Stimulated activated CD4-positive, alpha-beta T cell treated with anti-CD3 and anti-CD28 coated beads, Interleukin-2, amount 100 ng/mL, for 24 hours (primary cell): ENCODE measurements around the gene GPC3.
"Not testable (repeated sequence)": the region's sequence is repeated elsewhere in the genome, so short reads cannot be mapped to it uniquely, and the experiment has no call there.

Source experiments
- DNase-seq, 2 donors: peaks; one replicate each; pipeline ENCODE4 v3.0.0-alpha.2; 2020

Gene GPC3

DNA sequence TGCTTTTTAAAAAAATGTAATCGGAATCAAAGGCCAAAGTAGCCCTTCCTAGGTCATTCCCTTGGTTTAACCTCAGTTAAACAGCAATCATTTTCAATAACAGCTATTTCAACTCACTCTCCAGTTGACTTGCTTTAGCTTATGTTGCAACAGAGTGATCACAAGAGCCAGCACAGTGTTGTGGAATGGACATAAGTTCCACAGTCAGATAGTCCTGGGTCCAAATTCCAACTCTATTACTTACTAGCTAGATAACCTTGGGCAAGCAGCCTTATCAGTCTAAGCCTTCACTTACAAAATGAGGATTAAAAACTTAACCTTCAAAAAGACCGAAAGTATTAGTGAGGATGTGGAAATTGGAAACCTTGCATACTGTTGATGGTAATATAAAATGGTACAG lies 9.2 kb upstream of the GPC3 start:
- DNase-seq: no peak

DNA sequence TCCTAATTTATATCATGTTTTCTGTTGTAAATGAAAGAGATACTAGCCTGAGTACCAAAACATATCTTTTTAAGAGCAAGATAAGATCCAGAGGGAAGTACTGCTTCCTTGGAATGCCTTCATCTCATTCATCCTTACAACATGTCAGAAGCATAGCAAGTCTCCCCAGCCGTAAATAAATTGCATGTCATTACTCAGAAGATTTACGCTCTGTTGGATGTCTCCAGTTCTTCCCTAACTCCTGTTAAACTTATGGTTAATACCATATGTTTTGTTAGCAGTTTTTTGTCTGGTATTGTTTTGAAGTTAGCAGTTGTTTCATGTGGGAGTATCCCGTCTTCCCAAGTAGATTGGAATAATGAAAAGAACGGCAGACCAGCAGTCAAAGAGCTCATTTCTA lies 7.5 kb upstream of the GPC3 start:
- DNase-seq: no peak

DNA sequence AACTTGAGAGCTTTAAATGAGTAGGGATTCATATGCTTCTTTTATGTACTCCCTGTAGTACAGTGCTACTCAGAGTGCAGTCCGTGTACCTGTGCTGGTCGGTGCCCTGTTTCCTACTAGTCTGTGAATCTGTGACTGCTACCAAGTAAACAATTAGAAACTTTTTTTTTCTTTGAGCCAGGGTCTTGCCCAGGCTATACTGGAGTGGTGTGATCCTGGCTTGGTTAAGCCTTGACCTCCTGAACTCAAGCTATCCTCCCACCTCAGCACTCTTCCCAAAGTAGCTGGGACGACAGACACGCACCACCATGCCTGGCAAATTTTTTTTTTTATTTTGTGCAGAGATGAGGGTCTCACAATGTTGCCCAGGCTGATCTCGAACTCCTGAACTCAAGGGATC lies 6.4 kb upstream of the GPC3 start:
- no peak for DNase-seq

DNA sequence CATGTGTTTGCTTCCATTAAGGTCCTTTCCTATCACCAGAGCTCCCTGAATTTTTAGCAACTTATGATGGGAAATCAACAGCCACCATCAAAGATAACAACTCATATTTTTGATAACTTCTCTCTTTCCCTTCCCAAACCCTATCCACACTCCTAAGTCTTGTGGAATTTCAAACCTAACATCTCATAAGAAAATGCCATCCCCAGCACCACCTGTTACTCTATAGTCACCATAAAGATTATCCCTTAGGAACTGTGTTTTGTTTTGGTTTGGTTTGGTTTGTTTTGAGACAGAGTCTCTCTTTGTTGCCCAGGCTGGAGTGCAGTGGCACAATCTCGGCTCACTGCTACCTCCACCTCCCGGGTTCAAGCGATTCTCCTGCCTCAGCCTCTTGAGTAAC lies 5.7 kb upstream of the GPC3 start:
- DNase-seq: not testable (repeated sequence)

DNA sequence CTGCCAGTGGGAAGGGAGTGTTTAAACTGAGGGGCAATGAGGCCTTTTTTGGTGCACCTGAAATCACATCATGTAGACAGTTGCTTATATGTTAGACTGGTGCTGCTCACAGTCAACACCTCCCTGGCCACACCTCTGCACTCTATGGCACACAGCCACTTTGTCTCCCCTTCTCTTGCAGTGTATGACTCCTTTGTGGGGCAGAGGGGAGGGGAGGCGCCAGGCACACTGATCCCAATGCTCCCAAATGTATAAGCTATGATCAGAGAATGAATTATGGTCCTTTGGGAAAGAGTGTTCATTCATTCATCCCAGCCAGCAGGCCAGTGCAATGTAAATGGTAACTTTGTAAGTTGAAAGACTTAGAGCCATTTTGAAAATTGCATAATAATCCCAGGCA lies 4.6 kb upstream of the GPC3 start:
- DNase-seq: no peak

DNA sequence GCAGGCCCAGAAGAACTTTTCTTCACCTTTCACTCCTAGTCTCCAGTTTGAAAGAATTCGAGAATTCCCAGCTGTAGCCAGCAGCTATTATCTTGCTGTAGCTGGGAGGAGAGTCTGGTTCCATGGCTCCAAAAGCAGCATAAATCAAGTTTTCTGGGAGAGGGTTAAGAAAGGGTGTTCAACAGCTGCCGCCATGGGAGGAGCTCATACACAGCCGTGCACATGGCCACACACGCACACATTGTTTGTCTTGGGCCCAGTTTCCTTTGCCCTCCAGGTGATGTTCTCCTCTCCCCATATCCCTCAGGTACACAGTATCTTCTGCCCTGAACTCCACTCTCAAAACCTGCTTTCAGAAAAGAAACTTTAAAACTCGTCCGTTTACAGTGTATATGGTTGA lies 4.1 kb upstream of the GPC3 start:
- no peak for DNase-seq

DNA sequence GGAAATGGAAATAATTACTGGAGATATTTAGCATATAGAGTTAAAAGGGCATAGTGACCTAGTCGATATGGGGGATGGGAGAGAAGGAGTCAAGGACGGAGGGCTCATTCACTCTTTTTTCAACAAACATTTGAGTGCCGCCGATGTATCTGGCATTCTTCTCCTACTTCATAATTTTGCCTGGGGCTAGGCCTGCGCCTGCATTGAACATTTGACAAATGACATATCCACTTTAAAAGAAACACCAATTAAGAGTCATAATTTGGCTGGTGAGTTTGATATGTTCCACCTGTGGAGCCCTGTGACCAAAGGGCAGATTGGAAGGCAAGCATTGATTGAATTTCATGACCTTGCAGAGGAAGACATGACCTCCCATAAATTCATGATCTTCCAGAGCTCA lies 2.6 kb upstream of the GPC3 start:
- DNase-seq: no peak

DNA sequence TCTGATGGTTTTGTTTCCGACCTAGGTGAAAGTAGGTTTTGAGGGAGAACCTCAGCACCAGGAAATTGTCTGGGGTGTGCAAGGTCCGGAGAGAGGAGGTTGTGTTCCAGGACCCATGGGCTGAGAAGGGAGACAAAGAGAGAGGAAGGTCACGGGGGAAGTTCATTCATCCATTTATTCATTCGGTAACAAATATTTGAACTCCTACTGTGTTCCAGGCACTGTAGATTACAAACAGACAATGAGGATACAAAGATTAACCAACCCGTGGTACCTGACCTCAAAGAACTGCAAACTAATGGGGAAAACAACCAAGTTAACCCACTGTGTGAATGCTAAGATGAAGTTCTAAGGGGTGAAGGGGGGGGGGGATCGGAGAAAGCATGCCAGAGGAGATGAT lies 1.8 kb upstream of the GPC3 start:
- no peak for DNase-seq

DNA sequence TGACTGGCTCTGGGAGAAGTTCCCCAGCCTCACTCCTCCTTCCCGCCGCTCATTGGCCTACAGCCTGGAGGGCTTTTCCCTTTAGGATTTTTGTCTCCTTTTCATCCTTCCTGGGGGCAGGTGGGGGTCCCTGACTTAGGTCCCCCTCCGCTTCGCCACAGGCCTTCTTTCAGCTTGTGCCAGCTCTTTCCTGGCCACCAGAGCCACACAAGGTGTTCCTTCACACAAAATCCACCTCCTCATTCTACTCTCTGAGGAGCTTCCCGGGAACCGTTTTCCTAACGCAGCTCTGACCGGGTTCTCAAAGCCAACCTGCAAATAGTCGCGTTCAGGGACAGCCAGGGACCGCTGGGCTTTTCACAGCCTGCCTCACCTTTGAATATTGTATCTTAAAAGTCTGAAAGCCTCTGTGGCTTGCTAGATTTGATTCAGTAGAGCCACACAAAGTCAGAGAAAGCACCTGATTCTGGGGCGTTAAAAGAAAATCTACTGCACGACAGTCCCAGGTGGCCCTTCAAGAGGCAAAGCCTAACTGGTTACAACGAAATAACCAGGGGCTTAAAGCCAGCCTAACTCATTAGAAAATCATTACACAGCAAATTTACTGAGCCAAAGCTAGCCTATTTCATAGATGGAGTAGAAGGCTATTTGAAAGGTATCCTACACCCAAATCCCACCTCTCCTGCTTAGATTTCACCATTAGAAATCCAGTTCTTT lies 731 bp upstream of the GPC3 start:
- DNase-seq: no peak

DNA sequence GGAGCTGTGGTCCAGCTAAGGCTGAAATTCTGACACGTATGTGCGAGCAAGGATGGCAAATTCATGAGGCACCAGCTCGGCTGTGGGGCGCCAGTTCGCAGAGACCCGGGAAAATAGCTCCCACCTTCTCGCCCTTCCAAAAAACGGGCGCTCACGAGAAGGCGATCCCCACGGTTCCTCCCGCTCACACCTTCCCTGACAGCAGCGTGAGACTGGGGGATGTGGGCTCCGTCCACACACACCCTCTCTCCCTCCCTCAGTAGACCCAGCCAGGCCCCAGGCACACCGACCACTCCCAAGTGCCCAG lies 584 bp downstream of the GPC3 start:
- DNase-seq: no peak

DNA sequence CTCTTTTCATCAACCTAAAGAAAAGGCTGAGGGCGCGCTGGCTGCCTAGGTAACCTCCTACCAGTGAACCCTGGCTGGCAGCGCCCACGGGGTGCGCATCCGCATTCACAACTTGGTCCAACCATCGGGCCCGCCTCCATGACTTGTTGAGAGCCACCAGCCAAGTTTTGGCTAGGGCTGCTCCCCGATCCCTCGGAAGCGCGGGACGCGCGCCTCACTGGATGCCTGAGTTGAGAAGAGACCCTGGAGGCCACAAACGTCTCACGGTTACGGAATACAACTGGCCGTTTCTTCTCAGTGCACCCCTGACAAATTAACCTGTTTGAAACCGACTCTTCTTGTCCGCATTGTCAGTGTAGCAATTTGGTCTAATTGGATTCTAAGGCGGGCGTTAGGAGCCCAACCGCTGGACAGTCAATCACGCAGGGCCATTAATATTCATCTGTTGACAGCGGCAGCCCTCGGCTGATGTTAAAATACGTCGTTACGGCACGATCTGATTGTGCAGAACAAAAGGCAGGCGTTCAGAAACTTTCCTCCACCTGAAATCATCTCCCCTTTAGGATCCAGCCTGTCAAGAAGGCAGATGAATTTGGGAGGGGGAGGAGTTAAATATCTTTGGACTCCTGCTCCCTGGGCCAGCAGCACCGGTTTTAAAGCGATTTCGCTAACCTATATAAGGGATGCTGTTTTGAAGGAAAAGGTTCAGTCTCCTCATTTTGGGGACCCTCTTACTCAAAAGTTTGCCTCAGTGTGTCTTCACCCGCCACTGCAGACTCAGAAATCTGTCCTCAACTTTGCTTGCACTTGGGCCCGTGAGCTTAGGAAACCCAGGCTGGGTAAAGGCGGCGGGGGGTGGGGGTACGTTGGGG lies 1.2 kb downstream of the GPC3 start:
- peak in 1 of 2 donors; percentile 6 for DNase-seq

DNA sequence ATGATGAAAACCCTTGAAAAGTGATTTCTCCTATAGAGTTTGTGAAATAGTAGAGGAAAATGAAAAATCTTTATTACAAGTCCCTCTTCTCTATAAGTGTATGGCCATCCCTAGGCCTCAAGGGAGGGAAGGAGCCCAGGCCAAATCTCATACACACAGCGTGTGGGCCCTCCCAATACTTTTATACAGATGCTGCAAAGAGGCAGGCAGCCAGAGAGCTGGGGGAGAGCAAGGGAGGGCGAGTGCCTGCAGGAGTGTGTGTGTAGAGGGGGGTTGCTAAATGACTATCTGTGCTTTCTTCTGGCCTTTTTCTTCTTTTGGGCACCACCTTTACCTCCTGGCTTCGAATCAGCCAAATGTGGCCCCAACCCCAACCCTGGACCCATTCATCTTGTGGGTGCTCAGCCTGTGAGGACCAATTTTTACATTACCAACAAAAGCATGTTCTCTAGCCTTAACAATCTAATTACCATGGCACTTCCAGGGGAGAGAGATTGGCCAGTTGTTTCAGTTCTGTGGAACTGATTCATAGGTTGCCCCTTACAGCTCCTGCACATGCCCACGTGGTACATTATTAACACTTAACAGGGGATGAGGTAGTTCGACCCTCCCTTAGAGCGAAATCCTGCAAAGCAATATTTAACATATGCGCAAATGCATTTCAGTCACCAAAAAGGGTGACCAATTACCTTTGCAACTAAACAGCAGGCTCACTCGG lies 2.0 kb downstream of the GPC3 start:
- no peak for DNase-seq

DNA sequence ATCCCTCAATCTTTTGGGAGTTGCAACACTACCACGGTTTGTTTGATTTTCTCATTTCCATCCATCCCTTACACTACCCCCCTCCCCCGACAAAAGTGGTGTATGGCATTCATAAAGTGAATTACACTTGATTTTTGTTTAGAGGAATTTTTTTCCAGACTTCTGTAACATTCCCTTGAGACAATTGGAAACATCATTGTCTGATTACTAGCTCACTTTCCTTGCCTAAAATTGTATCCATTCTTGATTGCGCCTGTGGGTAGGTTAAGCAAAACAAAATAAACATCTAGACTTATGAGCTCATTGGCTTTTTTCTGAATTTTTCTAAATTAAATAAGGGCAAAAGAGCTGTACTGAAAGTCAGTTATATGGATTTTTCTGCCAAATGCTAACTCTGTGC lies 3.5 kb downstream of the GPC3 start:
- no peak for DNase-seq

DNA sequence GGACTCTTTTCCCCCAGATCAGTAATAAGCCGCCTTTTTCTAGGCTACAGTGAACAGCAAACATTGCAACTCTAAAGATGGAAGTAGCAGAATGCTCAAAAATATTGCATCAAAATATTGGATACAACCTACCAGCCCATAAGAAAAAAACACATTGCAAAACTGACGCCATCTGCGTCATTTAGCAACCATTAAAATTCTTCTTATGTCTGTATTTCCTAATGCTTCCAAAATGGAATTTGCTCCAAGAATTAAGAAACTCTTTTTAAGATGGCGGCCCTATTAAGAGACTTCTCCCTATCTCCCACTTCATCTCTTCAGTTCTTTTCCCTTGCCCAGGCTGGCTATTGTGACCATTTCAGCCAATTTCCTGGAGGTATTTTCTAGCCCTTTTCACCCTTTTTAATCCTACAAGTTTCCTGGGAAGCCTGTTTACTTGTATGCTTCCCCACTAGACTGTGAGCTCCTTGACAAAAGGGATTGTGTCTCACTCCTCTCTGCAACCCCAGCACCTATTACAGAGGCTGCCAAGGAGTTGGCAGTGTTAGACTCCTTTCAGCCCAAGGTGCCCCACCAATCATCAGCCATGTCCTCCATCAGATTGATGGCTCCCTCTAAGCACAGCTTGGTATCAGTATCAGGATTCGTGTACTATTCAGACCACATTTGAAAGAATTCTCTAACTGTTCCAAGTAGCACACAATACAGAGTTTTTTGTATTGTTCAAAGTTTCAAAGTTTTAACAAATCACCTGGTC lies 4.4 kb downstream of the GPC3 start:
- no peak for DNase-seq

DNA sequence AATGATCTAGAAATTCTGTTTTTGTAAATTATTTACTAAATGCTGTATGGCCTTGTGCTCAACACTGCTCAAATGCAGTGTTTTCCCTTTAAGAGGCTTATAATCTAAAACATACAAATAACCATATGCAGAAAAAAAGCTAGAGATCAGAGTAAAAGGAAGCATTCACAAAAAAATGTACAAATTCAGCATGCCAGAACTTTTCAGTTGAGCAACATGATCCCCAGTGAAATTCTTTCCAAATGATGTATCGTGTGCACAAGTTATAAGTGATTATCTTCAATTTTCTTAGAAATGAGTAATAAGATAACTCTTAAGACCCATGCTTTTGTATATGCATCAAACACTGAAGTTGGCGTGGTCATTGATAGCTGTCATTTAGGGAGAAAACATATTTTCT lies 5.0 kb downstream of the GPC3 start:
- DNase-seq: no peak

DNA sequence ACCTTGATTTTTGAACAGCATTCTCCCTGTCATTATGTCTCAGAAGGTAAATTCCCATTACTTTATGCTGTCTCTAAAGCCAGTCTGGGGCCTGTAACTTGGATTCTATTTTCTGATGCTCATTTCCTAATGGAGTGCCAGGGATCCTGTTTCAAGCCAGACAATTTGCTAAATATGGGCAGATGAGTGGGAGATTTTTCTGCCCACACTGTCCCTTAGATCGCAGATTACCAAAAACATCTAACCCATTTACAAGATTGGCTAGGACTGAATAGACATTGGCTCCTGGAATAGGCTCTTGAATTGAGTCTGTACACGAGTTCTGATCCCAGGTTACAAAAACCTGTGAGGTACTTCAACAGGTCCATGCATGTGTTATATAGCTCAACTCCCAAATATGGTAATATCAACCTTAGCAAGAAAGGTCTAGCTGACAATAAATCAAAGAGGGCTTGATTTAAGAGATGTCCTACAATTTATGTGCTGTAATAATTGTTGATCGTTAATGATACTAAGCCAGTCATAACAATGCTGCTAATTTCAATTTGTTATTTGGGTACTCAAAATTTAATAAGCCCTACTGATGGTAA lies 5.7 kb downstream of the GPC3 start:
- no peak for DNase-seq

DNA sequence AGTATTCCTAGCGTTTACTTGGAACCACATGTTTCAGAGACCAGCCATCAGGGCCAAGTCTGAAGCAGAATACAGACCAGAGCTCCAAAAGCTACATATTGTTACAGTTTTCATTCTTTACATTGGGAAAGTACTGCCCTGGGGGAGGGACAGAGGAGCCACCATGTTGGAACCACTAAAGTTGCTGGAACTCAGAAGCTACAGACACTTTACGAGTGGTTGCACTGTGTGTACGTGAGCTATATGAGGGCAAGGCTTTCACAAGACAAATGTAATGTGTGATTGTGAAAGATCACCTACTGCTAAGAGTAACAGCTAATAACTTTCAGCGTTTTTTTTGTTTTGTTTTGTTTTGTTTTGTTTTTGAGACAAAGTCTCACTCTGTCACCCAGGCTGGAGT lies 11.7 kb downstream of the GPC3 start:
- DNase-seq: no peak

DNA sequence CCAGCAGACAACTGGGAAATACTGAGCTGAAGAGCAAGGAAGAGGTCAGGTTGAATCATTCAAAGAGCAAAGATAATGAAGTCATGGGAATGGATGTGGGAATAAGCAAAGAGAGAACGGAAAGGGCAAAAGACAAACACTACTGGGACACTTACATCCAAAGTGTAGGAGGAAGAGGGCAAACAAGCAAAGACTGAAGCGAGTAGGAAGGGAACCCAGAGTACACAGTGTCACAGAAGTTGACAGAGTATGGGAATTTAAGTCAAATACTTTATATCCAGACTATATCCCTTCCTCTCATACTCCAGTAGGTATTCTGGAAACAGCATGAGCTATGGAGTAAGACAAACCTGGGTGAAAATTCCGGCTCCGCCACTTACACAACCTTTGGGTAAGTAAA lies 12.5 kb downstream of the GPC3 start:
- no peak for DNase-seq

DNA sequence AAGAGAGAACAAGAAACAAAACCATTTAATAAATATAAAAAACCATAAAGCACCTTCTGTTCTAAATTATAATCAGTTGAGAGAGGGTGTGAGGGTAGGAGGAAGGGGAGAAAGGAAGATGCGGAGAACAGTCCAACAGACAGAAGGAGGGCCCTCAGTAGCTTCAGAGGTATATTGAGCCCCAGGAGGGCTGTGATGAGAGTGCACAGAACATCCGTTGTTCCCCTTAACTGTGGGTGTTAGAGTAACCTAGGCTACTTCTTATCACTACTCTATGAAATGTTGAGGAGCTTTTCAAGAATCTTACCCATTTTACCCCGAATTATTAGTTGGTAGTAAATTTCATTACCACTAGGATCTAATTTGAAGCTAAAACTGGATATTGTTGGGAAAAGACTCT lies 13.8 kb downstream of the GPC3 start:
- DNase-seq: no peak

DNA sequence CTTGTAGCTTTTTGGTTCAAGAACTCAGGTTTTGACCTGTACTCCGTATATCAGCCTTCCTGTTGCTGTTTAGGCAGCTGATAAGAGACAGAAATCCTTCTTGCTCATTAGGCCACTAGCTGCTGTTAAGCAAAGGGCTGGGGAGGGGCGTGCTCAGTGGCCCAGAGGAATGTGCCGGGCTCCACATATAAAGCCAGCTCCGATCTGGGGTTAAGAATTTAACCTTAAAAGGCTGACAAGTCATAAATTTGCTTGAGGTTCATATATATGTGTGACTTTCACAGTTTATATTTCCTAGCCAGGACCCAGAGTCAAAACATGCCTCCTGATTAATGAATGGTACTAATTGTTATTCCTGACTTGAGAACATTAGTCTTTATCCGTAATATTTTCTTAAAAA lies 15.3 kb downstream of the GPC3 start:
- DNase-seq: no peak

DNA sequence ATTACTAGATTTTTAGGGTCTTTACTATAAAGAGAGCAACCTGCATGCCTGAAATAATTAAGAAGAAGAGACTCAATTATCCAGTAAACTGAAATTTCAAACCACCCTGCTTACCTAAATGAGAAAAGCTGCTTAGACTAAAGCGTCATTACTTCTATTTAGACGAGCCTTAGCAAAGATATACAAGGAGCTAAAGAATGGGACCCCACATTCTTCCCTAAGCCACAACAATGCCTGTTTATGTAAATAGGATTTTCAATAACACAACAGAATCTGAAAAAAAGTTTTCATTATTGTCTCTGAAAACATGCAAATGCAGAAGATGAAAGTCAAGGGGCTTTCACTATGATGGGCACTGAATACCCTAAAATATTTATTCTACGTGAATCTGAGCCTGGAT lies 16.2 kb downstream of the GPC3 start:
- DNase-seq: no peak

DNA sequence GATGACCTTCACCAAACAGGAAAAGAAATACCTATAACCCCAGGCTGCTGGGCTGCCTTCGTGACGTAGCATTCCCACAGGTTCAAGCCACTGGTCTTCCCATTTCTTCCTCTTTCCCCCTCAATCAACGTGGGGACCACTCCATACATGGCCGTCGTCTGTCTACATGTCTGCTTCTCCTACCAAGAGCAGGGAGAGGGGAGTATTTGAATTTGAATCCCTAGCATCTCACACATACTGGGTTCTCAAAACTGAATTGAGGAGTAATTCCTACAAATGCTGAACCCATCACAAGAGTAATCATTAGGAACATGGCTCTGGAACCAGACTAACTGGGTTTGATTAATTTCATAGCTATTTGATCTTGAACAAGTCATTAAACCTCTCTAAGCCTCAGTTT lies 17.3 kb downstream of the GPC3 start:
- DNase-seq: no peak

DNA sequence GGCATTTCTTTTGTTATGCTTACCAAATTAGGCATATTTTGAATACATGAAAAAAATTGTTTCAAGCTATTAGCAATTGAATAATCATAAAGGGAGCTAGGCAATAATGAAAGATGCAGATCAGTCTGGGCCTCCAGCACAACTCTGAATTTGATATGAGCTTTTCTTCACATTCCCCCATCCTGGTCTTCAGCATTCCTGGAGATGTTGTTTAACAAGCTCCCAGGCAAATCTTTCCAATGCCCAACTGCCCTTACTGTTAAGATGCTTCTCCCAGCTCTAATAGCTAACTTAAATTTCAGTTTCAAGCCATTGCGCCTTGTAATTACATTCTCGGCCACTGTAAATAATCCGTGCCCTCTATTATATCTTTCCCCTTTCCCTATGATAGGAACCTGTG lies 19.2 kb downstream of the GPC3 start:
- no peak for DNase-seq
